Gastroesophageal sphincter (tissue), 4 donors: ENCODE results near the gene ADAM12. TPM values are rescaled to one million over a fixed set of nuclear protein-coding genes. Genes with fewer than 3 reads are reported as not detected.

Source experiments
- ATAC-seq: fragments of 150-250 bp; one replicate; pipeline ENCODE4 v1.9.1; 2016; ENCODE audit warnings: mild to moderate bottlenecking, moderate library complexity
- H3K27ac ChIP-seq, 4 donors: fragments of 200-600 bp; sonication (generic) in 3 of 4; 1 replicate in 3 of 4; 2 replicates in 1 of 4; pipeline ENCODE4 v1.5.1; 2016 to 2019
- H3K27me3 ChIP-seq: fragments of 200-600 bp; sonication (generic); one replicate; pipeline ENCODE4 v1.5.1; 2019
- H3K36me3 ChIP-seq, 2 donors: fragments of 200-600 bp; sonication (generic); one replicate each; pipeline ENCODE4 v1.5.1; 2019; ENCODE audit warnings: control low read depth in 1 of 2
- H3K4me1 ChIP-seq, 3 donors: fragments of 200-600 bp; sonication (generic); 1 replicate in 2 of 3; 2 replicates in 1 of 3; pipeline ENCODE4 v1.5.1; 2016 to 2019; ENCODE audit warnings: control low read depth in 2 of 3
- H3K4me3 ChIP-seq, 2 donors: fragments of 200-600 bp; sonication (generic); one replicate each; pipeline ENCODE4 v1.5.1; 2019; ENCODE audit warnings: mild to moderate bottlenecking in 1 of 2, moderate library complexity in 1 of 2
- H3K9me3 ChIP-seq, 3 donors: fragments of 200-600 bp; sonication (generic); one replicate each; pipeline ENCODE4 v1.5.1; 2017 to 2019; ENCODE audit warnings: control low read depth in 2 of 3
- CTCF ChIP-seq, 4 experiments: fragments of 200-600 bp in 2 of 4; fragments of 450-650 bp in 2 of 4; sonication (generic) in 1 of 4; IDR thresholded peaks; one replicate each; pipeline ENCODE4 v1.5.1; 2017 to 2019; ENCODE audit warnings: antibody characterized with exemption in 4 of 4, mild to moderate bottlenecking in 2 of 4, moderate library complexity in 2 of 4
- EP300 ChIP-seq: sonication (generic); formaldehyde crosslinking; IDR thresholded peaks from one replicate; pipeline ENCODE4 v1.6.1; 2017; ENCODE audit warnings: antibody characterized with exemption, mild to moderate bottlenecking
- POLR2A ChIP-seq, 2 donors: fragments of 450-650 bp; IDR thresholded peaks; one replicate each; pipeline ENCODE4 v1.6.1; 2017; ENCODE audit warnings: antibody characterized with exemption in 2 of 2, mild to moderate bottlenecking in 2 of 2, moderate library complexity in 1 of 2
- POLR2AphosphoS5 ChIP-seq: sonication (generic); formaldehyde crosslinking; IDR thresholded peaks from one replicate; pipeline ENCODE4 v1.6.1; 2017; ENCODE audit warnings: antibody characterized with exemption
- WGBS, 2 donors: methylation state at CpG; one replicate each; pipeline ENCODE4 v1.1.5; 2018; ENCODE audit warnings: low coverage in 1 of 2; 5-methylcytosine and 5-hydroxymethylcytosine counted together
- total RNA-seq, 4 donors: library from RNA; depleted of rRNA; stranded (reverse); fragments of >200 nt; gene quantifications; one replicate each; pipeline ENCODE4 v1.1.0, GENCODE V29; 2016

The ADAM12 gene
- total RNA-seq, 4 donors from 2014 or later, result 0.27 to 1.2 (median 0.89) TPM

DNA sequence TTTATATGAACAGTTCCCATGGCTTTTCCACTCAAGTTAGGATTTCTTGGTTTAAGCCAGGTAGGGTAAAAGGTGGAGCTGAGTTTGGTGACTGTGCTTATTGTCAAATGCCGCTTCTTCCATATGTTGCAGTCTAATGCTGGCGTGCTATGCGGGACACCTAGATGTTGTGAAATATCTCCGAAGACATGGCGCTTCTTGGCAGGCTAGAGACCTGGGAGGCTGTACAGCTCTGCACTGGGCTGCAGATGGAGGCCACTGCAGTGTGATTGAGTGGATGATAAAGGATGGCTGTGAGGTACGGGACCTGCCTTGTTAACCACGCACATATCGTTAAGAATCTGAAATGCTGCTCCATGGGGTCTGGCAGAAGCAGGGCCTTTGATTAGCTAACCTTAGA, 383.5 kb downstream of the ADAM12 start:
- Histone ChIP-seq H3K4me1 (no peaks in the 10 kb centered on the region), H3K4me3 (no peak overlapping the region), H3K36me3 (peaks cover 0 to 5% of the 10 kb centered on the region in 2 donors), H3K27ac (no peak overlapping the region), H3K27me3 (no peaks in the 10 kb centered on the region), H3K9me3 (no peaks in the 10 kb centered on the region)
- 81% methylated on average over 7 of the region's 8 CpGs; no CpG with 5 or more reads in 1 of the 2 donors for WGBS, 2 donors
- no peak for ATAC-seq
- TF ChIP-seq POLR2A (IDR thresholded peaks at IDR 0.05) (no peak), CTCF (IDR thresholded peaks at IDR 0.05) (no peak), EP300 (no peak), POLR2AphosphoS5 (no peak)

DNA sequence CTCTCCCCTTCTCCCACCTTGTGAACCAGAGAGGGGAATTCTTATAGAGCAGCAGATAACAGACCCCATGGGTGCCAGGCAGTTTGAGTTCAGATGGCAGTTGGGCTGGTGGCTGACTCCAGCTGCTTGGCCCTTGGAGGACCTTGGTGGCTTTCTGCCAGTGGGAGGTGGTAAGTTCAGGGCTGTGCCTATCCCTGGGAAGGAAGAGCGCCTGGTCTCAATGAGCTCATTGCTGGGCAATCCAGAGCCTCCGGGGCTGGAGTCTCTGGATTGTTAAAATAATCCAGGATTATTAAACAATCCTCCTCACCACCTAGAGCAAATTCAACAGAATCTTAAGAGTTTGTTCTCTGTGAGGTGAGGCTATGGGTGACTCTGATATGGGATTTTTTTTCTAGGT, 386.7 kb downstream of the ADAM12 start:
- no peaks in the 10 kb centered on the region for H3K9me3 ChIP-seq
- no peak overlapping the region for H3K4me3 ChIP-seq
- 80% methylated on average over 1 of the region's 2 CpGs; no CpG with 5 or more reads in 1 of the 2 donors for WGBS, 2 donors
- no peaks in the 10 kb centered on the region for H3K27me3 ChIP-seq
- no peak for TF ChIP-seq POLR2A (IDR thresholded peaks at IDR 0.05)
- TF ChIP-seq POLR2AphosphoS5, result no peak
- no peak for TF ChIP-seq CTCF (IDR thresholded peaks at IDR 0.05)
- TF ChIP-seq EP300, result no peak
- H3K36me3 ChIP-seq, result no peaks in the 10 kb centered on the region
- ATAC-seq, result no peak
- no peaks in the 10 kb centered on the region for H3K4me1 ChIP-seq
- no peak overlapping the region for H3K27ac ChIP-seq

DNA sequence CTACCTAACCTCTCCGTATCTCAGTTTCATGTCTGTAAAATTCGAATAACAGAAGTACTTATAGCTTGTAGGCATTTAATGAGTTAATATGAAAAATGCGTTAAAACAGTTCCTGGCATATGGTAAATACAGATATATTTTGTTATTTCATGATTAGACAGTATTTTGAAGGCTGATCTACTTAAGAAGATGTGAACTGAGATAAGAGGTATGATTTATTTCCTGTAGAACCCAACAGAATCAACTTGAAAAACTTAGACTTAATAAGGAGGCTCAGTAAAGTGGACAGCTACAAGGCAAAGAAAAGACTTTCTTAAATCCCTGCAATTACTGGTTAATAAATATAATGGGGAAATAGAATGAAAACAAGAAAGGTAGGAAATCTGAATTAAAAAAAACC, 388.6 kb downstream of the ADAM12 start:
- 77 to 80% methylated on average over 3 of the region's 3 CpGs for whole genome bisulfite sequencing, 2 donors
- H3K27me3 ChIP-seq, result no peaks in the 10 kb centered on the region
- no peak for TF ChIP-seq EP300
- no peak for TF ChIP-seq POLR2AphosphoS5
- no peak for TF ChIP-seq CTCF (IDR thresholded peaks at IDR 0.05)
- TF ChIP-seq POLR2A (IDR thresholded peaks at IDR 0.05), result no peak
- H3K36me3 ChIP-seq, result no peaks in the 10 kb centered on the region
- H3K9me3 ChIP-seq, result no peaks in the 10 kb centered on the region
- no peaks in the 10 kb centered on the region for H3K4me1 ChIP-seq
- H3K4me3 ChIP-seq, result no peak overlapping the region
- ATAC-seq, result no peak
- H3K27ac ChIP-seq, result no peak overlapping the region

GRCh38 chr10:125997586-125997985, 390.7 kb downstream of the ADAM12 start:
- Histone ChIP-seq H3K9me3 (no peaks in the 10 kb centered on the region), H3K27ac (no peak overlapping the region), H3K4me3 (no peak overlapping the region), H3K4me1 (no peaks in the 10 kb centered on the region), H3K27me3 (no peaks in the 10 kb centered on the region), H3K36me3 (no peaks in the 10 kb centered on the region)
- TF ChIP-seq CTCF (IDR thresholded peaks at IDR 0.05), result no peak
- WGBS, 2 donors, result 79% methylated on average over 2 of the region's 12 CpGs; no CpG with 5 or more reads in 1 of the 2 donors
- no peak for ATAC-seq

GRCh38 chr10:125995726-125996304, 392.5 kb downstream of the ADAM12 start:
- H3K4me1 ChIP-seq, result no peaks in the 10 kb centered on the region
- no peak overlapping the region for H3K4me3 ChIP-seq
- no peak for ATAC-seq
- TF ChIP-seq POLR2AphosphoS5 (no peak), EP300 (no peak), POLR2A (IDR thresholded peaks at IDR 0.05) (no peak), CTCF (IDR thresholded peaks at IDR 0.05) (no peak)
- H3K27me3 ChIP-seq, result no peaks in the 10 kb centered on the region
- WGBS, 2 donors, result 94 to 98% methylated on average over 6 to 9 of the region's 9 CpGs
- no peaks in the 10 kb centered on the region for H3K36me3 ChIP-seq
- no peaks in the 10 kb centered on the region for H3K9me3 ChIP-seq
- no peak overlapping the region for H3K27ac ChIP-seq
